GM10847 (cell line): ENCODE measurements around the gene RNF141.

Experiments
- POLR2A ChIP-seq: IDR thresholded peaks from 2 replicates; pipeline ENCODE4 v1.6.1; 2011; ENCODE audit not compliant: insufficient read length; ENCODE audit errors: extremely low read depth

Gene RNF141

DNA sequence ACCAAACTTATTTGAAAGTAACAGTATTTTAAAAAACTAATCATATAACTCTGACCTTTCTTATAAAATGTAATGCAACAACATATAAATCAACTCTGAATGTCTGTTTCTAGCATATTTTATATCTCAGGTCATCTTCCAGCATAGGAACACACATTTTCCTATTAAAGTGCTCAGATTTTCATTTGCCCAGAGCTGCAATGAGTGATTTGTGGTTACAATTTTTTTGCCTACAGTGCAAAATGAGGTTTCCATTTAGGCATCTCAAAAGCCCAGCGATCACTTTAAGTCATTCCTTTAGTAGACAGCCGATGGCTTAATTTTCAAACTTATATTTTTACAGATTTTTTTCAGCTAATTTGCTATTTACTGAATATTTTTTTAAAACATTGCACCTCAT is 26.5 kb upstream of the RNF141 start:
- no peak for TF ChIP-seq POLR2A

DNA sequence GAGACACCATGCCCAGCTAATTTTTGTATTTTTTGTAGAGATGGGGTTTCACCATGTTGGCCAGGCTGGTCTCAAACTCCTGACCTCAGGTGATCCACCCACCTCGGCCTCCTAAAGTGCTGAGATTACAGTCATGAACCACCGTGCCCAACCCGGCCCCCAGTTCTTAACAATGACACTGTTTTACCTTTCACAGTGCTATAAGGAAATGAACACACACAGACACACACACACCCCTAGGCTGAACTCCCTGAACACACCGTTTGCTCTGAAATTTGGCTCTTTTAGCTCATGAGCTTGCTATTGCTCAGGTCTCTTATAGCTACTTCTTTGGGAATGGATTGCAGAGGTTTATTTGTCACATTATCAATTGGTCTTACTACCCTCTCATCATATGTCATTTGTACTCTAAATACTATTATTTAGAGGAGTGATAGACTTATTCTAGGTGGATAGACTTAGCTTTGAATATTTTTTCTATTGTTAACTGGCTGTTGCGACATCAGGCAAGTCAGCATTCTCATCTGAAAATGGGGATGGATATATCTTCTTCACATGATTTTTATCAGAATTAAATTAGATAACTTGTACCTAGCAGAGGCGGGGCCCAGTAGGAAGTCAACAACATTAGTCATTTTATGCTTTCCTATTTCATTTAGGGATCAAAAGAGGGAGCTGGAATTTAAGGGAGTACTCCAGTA is 25.4 kb upstream of the RNF141 start:
- no peak for TF ChIP-seq POLR2A

- no peak for TF ChIP-seq POLR2A
These were observed 24.5 kb upstream of the RNF141 start for GRCh38 chr11:10565493-10565892.

DNA sequence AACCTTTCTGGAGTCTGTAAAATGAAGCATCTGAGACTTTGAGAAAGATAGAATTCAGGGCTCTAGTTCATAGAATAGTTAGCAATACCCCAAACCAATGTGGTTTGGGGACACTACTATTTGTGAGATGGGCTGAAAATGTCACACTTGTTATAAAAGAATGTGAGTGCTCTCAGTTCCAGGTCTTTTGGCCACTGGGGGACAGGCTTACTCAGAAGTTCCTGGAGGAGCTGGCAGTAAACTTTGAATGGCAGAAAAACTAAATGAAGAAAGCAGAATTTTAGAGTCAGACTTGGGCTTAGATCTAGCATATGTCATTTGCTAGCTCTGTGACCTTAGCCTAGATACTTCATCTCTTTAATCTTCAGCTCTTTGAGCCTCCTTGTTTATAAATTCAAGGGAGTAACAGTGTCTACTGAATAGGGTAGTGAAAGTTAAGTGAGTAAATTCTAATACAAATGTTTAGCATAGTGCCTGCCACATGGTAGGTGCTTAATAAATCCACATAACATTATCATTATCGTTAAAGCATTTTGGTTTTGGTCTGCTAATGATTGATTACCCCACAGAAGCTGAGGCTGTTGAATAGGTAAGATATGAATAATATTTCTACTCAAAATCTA is 23.8 kb upstream of the RNF141 start:
- no peak for TF ChIP-seq POLR2A

DNA sequence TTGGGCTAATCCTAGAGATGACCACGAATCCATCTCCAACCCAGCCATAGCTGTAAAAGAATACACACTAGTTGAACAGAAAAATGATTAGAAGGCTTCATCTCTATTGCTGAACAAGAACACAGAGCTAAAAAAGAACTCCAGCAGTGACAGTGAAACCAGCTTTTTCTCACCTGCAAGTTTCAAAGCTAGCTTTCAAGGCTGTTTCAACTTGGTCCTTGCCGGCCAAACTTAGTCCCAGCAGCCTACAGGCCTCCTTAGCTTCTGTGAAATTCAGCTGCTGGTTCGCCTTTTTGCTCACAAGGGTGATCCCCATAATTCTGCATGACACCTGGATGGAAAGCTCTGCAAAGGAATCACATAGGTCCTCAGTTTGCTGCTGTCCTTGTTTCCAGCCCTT is 23.0 kb upstream of the RNF141 start:
- TF ChIP-seq POLR2A: no peak

- TF ChIP-seq POLR2A: no peak
These were observed 21.0 kb upstream of the RNF141 start for GRCh38 chr11:10561947-10562346.

GRCh38 chr11:10561043-10561818 is 20.2 kb upstream of the RNF141 start:
- no peak for TF ChIP-seq POLR2A

GRCh38 chr11:10558288-10558687 is 17.3 kb upstream of the RNF141 start:
- TF ChIP-seq POLR2A: no peak

DNA sequence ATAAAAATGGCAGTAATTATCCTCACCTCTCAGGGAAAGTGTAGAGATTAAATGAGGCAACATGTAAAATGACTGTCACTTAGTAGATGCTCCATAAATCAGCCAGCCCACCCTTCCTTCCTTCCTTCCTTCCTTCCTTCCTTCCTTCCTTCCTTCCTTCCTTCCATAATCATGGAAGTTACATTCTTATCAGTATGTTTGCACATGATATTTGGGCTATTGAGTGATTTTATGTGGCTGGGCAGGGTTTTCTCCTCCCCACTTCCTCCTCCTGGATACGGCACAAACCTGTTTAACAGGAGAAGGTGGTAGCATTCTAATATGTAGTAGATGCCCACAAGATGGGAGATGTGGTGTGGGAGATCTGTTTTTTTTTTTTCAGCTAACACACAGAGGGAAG is 15.6 kb upstream of the RNF141 start:
- TF ChIP-seq POLR2A: no peak

DNA sequence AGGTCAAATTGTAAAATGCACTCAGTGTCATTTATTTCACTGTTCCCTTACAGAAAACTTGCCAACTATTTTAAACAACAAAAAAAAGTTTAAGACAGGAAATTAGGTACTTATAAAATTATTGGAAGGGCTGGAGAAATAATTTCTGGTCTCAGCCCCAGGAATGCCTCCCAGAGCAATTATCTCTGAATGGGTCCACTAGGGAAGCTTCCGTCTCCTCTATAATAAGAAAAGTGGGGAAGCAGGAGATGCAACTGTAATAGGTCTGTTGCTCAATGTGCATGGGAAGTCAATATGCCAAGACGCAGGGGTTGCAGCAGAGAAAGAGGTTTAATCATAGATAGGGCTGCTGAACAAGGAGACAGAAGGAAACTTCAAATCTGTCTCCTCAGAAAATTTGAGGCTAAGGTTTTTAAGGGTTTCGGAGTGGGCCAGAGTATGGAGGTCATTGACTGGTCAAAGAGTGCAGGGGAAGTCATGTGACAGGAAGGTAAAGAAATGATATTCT is 10.9 kb upstream of the RNF141 start:
- TF ChIP-seq POLR2A: no peak

GRCh38 chr11:10551290-10551592 is 10.3 kb upstream of the RNF141 start:
- TF ChIP-seq POLR2A: no peak

- no peak for TF ChIP-seq POLR2A
These were observed 9.7 kb upstream of the RNF141 start for GRCh38 chr11:10550503-10551289.

GRCh38 chr11:10544491-10545465 is 3.8 kb upstream of the RNF141 start:
- TF ChIP-seq POLR2A: no peak

DNA sequence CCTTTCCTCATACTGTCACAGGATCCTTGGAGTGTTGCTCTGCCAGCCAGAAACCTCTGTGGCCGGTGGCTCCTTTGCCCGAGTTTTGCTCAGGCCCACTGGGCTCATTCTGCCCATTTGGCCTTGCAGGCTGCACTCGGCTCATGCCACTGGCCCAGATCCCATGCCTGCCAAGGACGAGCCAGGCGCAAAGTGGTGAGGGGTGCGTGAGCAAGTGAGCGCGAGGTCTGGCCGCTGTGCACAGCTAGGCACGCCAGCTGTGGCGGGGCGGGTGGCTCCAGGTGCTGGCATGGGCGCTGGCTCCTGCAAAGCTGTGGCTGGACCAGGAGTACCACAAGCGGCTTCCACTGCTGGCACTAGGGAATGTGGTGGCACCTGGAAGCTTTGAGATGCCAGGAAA is 2.8 kb upstream of the RNF141 start:
- no peak for TF ChIP-seq POLR2A
